Hepatocyte (in vitro differentiated cells): ENCODE data around the gene TBC1D8. TPM values are rescaled to one million over a fixed set of nuclear protein-coding genes. Genes with fewer than 3 reads are reported as not detected.
A peak's percentile ranks its signal among the peaks of the same experiment; 100 is the strongest.

ENCODE experiments used
- DNase-seq: peaks from one replicate; pipeline ENCODE4 v3.0.0-alpha.2; 2016; ENCODE audit warnings: low spot score
- H2AFZ ChIP-seq: fragments of 200-600 bp; sonication (generic); 2 replicates; pipeline ENCODE4 v1.6.0; 2016; ENCODE audit warnings: antibody characterized with exemption, mild to moderate bottlenecking
- H3K27ac ChIP-seq: fragments of 200-600 bp; sonication (generic); 2 replicates; pipeline ENCODE4 v1.5.1; 2016; ENCODE audit warnings: mild to moderate bottlenecking
- H3K27me3 ChIP-seq: fragments of 200-600 bp; sonication (generic); 2 replicates; pipeline ENCODE4 v1.6.1; 2016
- H3K36me3 ChIP-seq: fragments of 200-600 bp; sonication (generic); replicated peaks from 2 replicates; pipeline ENCODE4 v1.5.1; 2016; ENCODE audit warnings: low read depth; ENCODE audit not compliant: insufficient read depth
- H3K4me1 ChIP-seq: fragments of 200-600 bp; sonication (generic); 2 replicates; pipeline ENCODE4 v1.5.1; 2016; ENCODE audit warnings: mild to moderate bottlenecking, moderate library complexity; ENCODE audit not compliant: insufficient read depth
- H3K4me2 ChIP-seq: fragments of 200-600 bp; sonication (generic); 2 replicates; pipeline ENCODE4 v1.6.0; 2016
- H3K4me3 ChIP-seq: fragments of 200-600 bp; sonication (generic); 2 replicates; pipeline ENCODE4 v1.5.1; 2016; ENCODE audit warnings: mild to moderate bottlenecking
- H3K79me2 ChIP-seq: fragments of 200-600 bp; sonication (generic); 2 replicates; pipeline ENCODE4 v1.6.0; 2017; ENCODE audit warnings: mild to moderate bottlenecking
- H3K9me2 ChIP-seq: fragments of 200-600 bp; sonication (generic); replicated peaks from 2 replicates; pipeline ENCODE4 v1.6.0; 2017; ENCODE audit warnings: mild to moderate bottlenecking; ENCODE audit not compliant: insufficient read depth
- H3K9me3 ChIP-seq: fragments of 200-600 bp; sonication (generic); 2 replicates; pipeline ENCODE4 v1.5.1; 2016; ENCODE audit warnings: low read depth, mild to moderate bottlenecking
- H4K20me1 ChIP-seq: fragments of 200-600 bp; sonication (generic); 2 replicates; pipeline ENCODE4 v1.6.0; 2016; ENCODE audit warnings: mild to moderate bottlenecking; ENCODE audit not compliant: insufficient read depth, poor library complexity, severe bottlenecking
- CTCF ChIP-seq: fragments of 200-600 bp; sonication (generic); IDR thresholded peaks from 2 replicates; pipeline ENCODE4 v1.5.1; 2016; ENCODE audit warnings: antibody characterized with exemption, mild to moderate bottlenecking; ENCODE audit not compliant: poor library complexity
- EZH2 ChIP-seq: fragments of 200-600 bp; sonication (generic); IDR thresholded peaks from 2 replicates; pipeline ENCODE4 v1.6.1; 2016; ENCODE audit warnings: antibody characterized with exemption, mild to moderate bottlenecking, borderline replicate concordance
- EZH2phosphoT487 ChIP-seq: fragments of 200-600 bp; sonication (generic); IDR thresholded peaks from one replicate; pipeline ENCODE4 v1.6.1; 2018; ENCODE audit warnings: antibody characterized with exemption, mild to moderate bottlenecking, low read depth, moderate library complexity; ENCODE audit not compliant: unreplicated experiment, severe bottlenecking
- WGBS: methylation state at CpG from one replicate; pipeline ENCODE4 v1.1.6; 2016; ENCODE audit warnings: low lambda C conversion rate; ENCODE audit errors: missing lambda C conversion rate; 5-methylcytosine and 5-hydroxymethylcytosine counted together
- polyA plus RNA-seq: library from polyadenylated mRNA; unstranded; fragments of >200 nt; fragmentation: Nextera tagmentation; extraction: Ambion mirVana; gene quantifications from 2 replicates; pipeline ENCODE4 v1.2.1, GENCODE V29; 2016
- total RNA-seq: library from RNA; depleted of rRNA; stranded (reverse); fragments of >200 nt; gene quantifications from 2 replicates; pipeline ENCODE4 v1.2.3, GENCODE V29; 2014

The TBC1D8 gene
- total and polyA plus RNA-seq, 2 experiments from 2014 or later, result 10.1 to 15.8 TPM

DNA sequence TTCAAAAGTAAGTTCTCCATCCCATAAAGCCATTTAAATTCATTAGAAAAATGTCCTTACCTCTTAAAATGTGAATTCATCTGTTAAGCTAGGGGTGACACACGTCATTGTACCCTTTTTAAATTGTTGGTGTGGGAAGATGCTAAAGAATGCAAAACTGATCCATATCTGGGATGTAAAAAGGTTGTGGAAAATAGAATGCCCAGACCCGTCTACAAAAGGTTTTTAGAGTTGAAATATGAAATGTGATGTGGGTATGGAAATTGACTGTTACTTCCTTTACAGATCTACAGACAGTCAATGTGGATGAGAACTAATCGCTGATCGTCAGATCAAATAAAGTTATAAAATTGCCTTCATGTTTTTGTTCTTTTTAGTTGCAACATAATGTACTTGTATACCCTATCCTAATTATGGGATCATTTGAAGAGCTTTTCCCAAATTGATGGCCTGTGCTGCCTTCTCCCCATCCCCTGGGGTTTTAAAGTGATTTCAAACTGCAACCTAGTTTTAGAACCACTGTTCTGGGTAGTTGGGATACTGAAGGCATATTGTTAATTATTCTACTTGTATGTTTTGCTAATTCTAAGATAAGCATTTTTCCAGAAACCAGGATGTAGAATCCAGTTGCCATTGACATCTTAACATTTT is 145.0 kb downstream of the TBC1D8 start:
- no peaks in the 10 kb centered on the region for H3K36me3 ChIP-seq
- H3K9me3 ChIP-seq, result no peaks in the 10 kb centered on the region

DNA sequence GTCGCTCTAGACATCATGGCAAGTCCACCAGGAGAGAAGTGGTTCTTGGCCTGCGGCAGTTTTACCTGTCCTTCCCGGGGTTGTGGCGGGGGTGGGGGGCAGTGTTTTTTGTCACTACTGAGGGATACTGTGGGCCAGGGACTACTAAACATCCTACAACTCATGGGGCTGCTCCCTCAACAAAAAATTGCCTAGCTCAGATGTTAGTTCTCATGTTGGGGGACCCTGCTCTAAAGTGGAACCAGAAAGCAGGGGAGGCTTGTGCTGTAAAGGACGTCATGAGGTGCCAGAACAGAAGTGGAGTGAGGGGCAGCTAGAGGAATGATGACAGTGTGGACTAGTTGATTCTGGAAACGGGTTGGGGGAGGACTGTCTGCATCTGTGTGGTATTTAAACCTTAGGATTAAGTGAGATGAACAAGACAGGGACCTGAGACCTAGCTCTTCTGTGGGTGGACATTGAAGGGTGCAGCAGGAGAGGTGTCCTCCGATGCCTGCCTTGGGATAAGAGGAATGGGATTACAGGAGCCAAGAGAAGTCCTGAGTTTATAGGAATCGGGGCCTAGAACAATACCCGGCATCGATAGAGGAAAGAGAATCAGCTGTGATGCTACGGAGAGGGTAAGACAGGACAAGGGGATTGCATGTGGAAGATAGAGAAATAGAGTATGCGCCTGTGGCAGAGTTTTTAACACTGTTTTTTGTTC is 146.4 kb downstream of the TBC1D8 start:
- no peak overlapping the region for H2AFZ ChIP-seq
- H3K9me3 ChIP-seq, result no peaks in the 10 kb centered on the region
- no peak overlapping the region for H3K4me3 ChIP-seq
- no peaks in the 10 kb centered on the region for H3K27me3 ChIP-seq
- peaks cover 36% of the 10 kb centered on the region for H4K20me1 ChIP-seq
- 89% methylated on average over 10 of the region's 12 CpGs for WGBS
- peak overlapping the region; percentile 92 for H3K4me2 ChIP-seq
- H3K27ac ChIP-seq, result no peak overlapping the region
- H3K4me1 ChIP-seq, result peaks cover 18% of the 10 kb centered on the region
- no peaks in the 10 kb centered on the region for H3K36me3 ChIP-seq
- no peak for DNase-seq
- H3K9me2 ChIP-seq, result no peaks in the 10 kb centered on the region
- peaks cover 38% of the 10 kb centered on the region for H3K79me2 ChIP-seq
- TF ChIP-seq EZH2 (no peak), CTCF (no peak), EZH2phosphoT487 (no peak)

More for the DNA sequence above, 145.0 kb downstream of the TBC1D8 start:
- H3K79me2 ChIP-seq, result peaks cover 38% of the 10 kb centered on the region
- WGBS, result 92% methylated on average over 4 of the region's 4 CpGs
- no peak for DNase-seq
- H2AFZ ChIP-seq, result no peak overlapping the region
- no peak overlapping the region for H3K27ac ChIP-seq
- no peak overlapping the region for H3K4me2 ChIP-seq
- H4K20me1 ChIP-seq, result peaks cover 36% of the 10 kb centered on the region
- H3K27me3 ChIP-seq, result no peaks in the 10 kb centered on the region
- no peaks in the 10 kb centered on the region for H3K9me2 ChIP-seq
- TF ChIP-seq EZH2phosphoT487, result no peak
- no peak for TF ChIP-seq EZH2
- no peak for TF ChIP-seq CTCF
- H3K4me1 ChIP-seq, result peaks cover 18% of the 10 kb centered on the region
- no peak overlapping the region for H3K4me3 ChIP-seq

DNA sequence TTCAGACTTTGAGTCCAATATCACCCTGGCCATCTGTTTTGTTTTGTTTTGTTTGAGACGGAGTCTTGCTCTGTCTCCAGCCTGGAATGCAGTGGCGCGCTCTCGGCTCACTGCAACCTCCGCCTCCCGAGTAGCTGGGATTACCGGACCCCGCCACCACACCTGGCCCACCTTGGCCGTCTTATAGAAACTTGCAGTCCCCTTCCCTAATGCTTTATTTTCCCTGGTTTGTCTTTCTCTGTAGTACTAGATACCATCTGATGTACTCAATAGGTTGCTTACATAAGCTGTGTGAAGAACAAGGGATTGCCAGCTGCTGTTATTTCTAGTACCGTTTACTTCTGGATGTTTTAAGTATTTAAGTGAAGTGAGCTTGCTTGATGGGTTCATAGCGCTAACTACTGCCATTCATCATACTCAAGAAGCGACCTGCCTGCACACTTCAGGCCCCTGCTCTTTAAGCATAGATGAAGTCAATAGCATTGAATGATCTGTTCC is 147.9 kb downstream of the TBC1D8 start:
- Histone ChIP-seq H3K79me2 (peaks cover 38% of the 10 kb centered on the region), H4K20me1 (peaks cover 36% of the 10 kb centered on the region)
- TF ChIP-seq CTCF, result no peak
- no peak for TF ChIP-seq EZH2phosphoT487
- TF ChIP-seq EZH2, result no peak

More for the DNA sequence above, 147.9 kb downstream of the TBC1D8 start:
- H3K4me3 ChIP-seq, result peak overlapping the region; percentile 85
- no peak for DNase-seq
- no peak overlapping the region for H2AFZ ChIP-seq
- peaks cover 18% of the 10 kb centered on the region for H3K4me1 ChIP-seq
- H3K9me2 ChIP-seq, result no peaks in the 10 kb centered on the region
- peak overlapping the region; percentile 92 for H3K4me2 ChIP-seq
- no peaks in the 10 kb centered on the region for H3K36me3 ChIP-seq
- no peaks in the 10 kb centered on the region for H3K9me3 ChIP-seq
- 11% methylated on average over 12 of the region's 12 CpGs for WGBS
- H3K27me3 ChIP-seq, result no peaks in the 10 kb centered on the region
- peak overlapping the region; percentile 95 for H3K27ac ChIP-seq
